ENCODE data around the gene ITGB6.
"Not testable (repeated sequence)": the region's sequence is repeated elsewhere in the genome, so short reads cannot be mapped to it uniquely, and the experiment has no call there.

ITGB6 gene

DNA sequence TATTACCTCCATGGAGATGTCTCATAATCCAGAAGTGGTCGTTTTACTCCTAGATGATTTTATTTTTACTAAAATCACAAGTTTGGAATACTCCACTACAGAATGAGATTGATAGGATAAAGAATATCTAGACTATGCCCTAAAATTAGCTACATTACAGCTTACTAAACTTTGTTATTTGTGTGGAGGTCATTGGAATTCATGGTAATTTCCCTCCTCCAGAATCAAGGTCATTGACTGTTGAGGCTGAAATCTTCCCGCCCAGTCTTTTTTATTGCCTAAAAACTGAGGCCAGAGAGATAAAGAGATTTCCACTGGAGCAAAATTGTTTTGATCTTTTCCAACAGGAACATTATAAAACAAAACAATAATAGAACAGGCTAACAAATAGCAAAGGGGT is 35.0 kb downstream of the ITGB6 start:
- TF ChIP-seq, protein P1, sequence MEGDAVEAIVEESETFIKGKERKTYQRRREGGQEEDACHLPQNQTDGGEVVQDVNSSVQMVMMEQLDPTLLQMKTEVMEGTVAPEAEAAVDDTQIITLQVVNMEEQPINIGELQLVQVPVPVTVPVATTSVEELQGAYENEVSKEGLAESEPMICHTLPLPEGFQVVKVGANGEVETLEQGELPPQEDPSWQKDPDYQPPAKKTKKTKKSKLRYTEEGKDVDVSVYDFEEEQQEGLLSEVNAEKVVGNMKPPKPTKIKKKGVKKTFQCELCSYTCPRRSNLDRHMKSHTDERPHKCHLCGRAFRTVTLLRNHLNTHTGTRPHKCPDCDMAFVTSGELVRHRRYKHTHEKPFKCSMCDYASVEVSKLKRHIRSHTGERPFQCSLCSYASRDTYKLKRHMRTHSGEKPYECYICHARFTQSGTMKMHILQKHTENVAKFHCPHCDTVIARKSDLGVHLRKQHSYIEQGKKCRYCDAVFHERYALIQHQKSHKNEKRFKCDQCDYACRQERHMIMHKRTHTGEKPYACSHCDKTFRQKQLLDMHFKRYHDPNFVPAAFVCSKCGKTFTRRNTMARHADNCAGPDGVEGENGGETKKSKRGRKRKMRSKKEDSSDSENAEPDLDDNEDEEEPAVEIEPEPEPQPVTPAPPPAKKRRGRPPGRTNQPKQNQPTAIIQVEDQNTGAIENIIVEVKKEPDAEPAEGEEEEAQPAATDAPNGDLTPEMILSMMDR (conservative IDR thresholded peaks at IDR 0.05; ENCODE audit: control insufficient read depth, insufficient read depth, low read depth, low read length), result no peak
- no peak overlapping the region for H3K4me3 ChIP-seq (ENCODE audit: control insufficient read depth, low read depth, low read length)
- DNase-seq (ENCODE audit: low read depth), result no peak

DNA sequence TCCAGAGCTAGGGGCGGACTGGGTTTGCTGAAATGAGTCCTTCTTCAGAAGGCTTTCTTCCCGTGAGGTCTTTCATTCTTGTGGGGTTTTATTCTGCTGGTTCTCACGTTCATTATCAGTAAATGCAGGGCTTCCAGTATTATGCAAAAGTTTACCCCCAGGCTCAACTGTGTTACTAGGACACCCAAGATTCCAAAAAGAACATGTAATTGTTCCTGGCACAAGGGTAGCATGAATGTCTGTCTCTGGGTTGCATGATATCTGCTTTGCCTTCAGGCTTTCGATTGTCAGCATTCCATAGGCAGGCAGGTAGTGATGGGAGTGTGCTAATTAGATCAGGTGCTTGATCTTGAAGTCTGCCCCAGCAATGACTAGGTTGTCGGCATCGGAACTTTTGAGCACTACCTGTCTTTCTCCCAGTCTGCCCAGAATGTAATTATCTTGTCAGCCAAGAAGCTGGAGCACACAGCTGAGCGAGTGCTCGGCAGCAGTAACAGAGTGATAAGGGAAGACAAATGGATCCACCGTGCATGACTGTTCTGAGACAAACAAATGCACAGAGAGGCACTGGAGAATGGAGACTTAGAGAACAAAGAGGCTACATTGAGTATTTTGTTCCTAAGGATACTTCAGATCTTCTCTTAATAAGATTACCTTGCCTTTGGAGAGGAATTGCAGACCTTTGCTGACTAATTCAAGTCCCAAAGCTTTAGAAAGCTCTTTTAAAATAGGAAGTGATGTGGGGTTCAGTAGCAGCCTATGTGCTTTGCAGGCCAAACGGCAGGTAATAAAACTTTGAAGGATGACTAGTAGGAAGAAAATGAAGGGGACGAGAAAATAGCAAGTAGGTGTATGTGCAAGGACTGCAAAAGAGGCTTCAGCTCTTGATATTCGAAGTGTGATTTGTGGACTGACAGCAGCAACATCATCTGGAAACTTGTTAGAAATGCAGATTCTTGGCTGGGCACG is 41.9 kb downstream of the ITGB6 start:
- peak; percentile 14 for DNase-seq (ENCODE audit: low read depth)
- H3K4me3 ChIP-seq (ENCODE audit: control insufficient read depth, low read depth, low read length), result no peak overlapping the region
- TF ChIP-seq, protein P1 (conservative IDR thresholded peaks at IDR 0.05; ENCODE audit: control insufficient read depth, insufficient read depth, low read depth, low read length), result no peak

DNA sequence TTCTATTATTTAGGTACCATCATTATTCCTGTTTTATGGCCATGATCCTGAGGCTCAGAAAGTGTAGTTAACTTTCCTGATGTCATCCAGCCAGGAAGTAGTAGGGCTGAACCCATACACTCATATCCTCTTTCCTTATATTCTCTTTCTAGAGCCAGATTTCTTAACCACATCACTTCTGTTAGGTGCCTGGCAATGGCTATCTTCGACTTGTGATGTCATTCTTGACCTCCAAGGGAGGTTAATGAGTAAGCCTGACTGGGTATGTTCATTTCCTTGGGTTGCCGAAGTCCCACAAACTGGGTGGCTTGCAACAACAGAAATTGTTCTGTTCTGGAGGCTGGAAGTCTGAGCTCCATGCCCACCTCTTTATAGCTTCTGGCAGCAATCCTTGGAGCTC is 43.4 kb downstream of the ITGB6 start:
- peak; percentile 94 for DNase-seq (ENCODE audit: low read depth)
- TF ChIP-seq, protein P1 (conservative IDR thresholded peaks at IDR 0.05; ENCODE audit: control insufficient read depth, insufficient read depth, low read depth, low read length), result no peak
- H3K4me3 ChIP-seq (ENCODE audit: control insufficient read depth, low read depth, low read length), result no peak overlapping the region

DNA sequence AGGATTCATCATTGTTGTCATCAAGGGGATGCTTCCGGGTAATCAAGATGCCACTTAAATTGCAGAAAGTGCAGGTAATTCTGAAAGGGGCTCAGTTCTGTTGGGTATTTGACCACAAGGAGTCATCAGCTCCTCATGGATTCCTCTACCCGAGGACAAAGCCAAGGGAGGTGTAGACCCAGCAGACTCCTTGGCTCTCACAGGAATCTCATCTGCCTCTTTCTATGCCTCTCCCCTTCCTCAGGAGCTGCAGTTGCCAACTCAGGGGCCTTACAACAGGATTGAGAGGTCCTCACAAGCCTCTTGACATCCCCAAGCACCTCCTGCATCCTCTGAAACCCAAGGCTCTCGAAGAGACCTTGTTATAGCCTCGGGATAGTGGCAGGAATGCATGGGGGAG is 44.0 kb downstream of the ITGB6 start:
- peak; percentile 12 for DNase-seq (ENCODE audit: low read depth)
- no peak overlapping the region for H3K4me3 ChIP-seq (ENCODE audit: control insufficient read depth, low read depth, low read length)
- TF ChIP-seq, protein P1 (conservative IDR thresholded peaks at IDR 0.05; ENCODE audit: control insufficient read depth, insufficient read depth, low read depth, low read length), result no peak

DNA sequence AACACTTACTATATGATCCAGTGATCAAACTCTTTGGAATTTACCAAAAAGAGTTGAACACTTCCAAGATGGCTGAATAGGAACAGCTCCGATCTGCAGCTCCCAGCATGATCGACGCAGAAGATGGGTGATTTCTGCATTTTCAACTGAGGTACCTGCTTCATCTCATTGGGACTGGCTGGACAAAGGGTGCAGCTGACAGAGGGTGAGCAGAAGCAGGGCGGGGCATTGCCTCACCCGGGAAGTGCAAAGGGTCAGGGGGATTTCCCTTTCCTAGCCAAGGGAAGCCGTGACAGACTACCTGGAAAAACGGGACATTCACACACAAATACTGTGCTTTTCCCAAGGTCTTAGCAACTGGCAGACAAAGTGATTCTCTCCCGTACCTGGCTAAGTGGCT is 51.7 kb downstream of the ITGB6 start:
- not testable (repeated sequence) for DNase-seq (ENCODE audit: low read depth); H3K4me3 ChIP-seq (ENCODE audit: control insufficient read depth, low read depth, low read length)

DNA sequence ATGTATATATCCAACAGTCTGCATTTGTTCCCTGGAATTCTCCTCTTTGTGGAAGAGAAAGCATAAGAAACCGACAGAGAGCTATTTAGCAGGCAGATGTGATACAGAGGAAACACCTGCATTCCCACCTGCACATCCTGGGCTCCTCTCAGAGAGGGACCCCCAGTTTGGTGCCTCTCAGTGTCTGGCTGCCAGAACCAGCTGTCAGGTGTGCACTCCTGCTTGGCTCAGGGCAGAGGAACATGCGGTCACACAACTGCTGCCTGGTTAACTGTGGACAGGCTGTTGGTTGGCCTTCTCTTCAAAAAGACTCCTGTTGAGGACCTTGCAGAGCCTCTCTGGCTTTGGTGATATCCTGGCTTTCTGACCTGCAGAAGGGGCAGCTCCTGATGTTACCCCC is 54.6 kb downstream of the ITGB6 start:
- no peak for DNase-seq (ENCODE audit: low read depth)
- no peak overlapping the region for H3K4me3 ChIP-seq (ENCODE audit: control insufficient read depth, low read depth, low read length)
- TF ChIP-seq, protein P1 (conservative IDR thresholded peaks at IDR 0.05; ENCODE audit: control insufficient read depth, insufficient read depth, low read depth, low read length), result no peak

DNA sequence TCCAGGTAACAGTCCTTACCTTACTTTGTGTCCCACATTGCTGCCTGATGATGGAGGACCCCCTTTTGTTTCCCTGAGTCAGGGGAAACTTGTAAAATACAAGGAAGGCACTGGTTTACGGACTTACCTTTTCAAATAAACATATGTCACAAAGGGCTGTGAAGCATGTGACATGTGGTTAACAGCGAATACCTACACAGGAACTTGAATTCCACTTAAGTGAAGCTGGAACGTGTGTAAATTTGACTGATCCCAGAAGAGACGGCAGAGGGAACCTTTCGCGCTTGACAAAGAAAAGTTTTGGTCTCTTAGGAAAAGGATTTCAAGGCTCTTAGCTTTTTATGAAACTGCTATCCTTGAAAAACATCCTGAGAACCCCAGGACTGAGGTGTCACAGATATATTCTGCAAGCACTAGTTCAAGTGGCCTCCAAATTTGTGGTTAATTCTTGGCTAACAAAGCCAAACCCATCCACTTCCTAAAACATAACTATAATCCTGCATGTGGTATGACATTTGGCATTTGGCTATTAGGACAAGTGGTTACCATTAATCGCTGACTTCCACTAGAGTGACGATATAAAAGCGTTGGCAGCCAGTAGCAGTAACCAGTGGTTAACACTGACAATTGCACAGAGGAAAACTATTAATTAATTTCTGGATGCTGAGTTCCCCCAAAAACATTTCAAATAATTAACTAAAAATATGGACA is 55.6 kb downstream of the ITGB6 start:
- no peak for DNase-seq (ENCODE audit: low read depth)
- H3K4me3 ChIP-seq (ENCODE audit: control insufficient read depth, low read depth, low read length), result no peak overlapping the region
- TF ChIP-seq, protein P1 (conservative IDR thresholded peaks at IDR 0.05; ENCODE audit: control insufficient read depth, insufficient read depth, low read depth, low read length), result no peak

Data from fibroblast of mammary gland (primary cell).